Stimulated activated CD8-positive, alpha-beta memory T cell treated with anti-CD3 and anti-CD28 coated beads, Interleukin-7, amount 100 ng/mL, for 1 hour (primary cell): ENCODE measurements around the gene ZFPM1.
A peak's percentile ranks its signal among the peaks of the same experiment; 100 is the strongest.

Experiments used
- DNase-seq, 2 donors: peaks; one replicate each; pipeline ENCODE4 v3.0.0-alpha.2; 2020; ENCODE audit warnings: low read depth in 2 of 2

The ZFPM1 gene

DNA sequence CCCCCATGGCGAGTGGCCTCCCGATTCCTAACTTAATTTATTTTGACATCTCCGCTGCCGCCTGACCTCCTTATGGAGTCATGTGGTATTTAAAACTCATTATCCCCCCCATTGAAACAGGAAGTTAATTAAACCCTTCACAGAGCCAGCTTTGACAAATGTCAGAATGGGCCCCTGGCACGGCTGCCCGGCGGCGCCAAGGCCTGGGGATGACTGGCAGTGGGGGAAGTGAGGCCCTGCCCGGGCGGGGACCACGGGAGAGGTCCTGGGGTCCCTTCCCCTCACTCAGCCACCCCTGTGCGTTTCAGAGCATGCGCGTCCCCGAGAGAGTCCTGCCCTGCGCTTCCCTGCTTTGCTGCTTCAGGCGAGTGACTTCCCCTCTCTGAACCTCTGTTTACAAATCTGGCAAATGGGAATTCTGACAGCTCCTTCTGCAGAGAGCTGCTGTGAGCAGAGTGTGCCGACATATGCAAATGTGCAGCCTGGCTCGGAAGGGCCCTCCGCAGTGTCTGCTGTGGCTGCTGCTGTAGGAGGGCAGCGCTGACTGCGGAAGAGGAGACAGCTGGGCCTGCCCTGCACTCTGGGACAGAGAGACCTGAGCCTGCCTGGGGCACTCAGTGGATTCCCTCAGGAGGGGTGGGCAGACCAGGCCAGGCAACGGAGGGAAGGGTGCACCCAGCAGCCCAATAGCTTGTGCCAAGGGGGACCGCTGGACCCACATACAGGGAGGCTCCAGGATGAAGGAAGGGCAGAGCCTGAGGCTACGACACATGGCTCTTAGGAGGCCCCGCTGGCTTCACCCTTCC is 4.4 kb upstream of the ZFPM1 start:
- DNase-seq = no peak

DNA sequence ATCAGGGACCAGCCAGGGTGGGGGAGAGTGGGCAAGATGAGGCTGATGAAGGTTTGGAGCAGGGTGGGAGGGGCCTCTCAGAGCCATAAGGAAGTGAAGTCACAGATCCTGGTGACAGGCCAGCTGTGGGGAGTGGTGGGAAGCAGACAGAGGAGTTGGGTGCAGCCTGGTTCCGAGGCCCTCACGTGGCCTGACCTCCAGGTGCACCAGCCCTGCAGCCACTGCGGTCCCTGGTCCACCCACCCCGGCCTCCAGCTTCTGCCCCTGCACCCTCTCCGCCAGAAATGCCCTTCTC is 3.9 kb upstream of the ZFPM1 start:
- DNase-seq = no peak

DNA sequence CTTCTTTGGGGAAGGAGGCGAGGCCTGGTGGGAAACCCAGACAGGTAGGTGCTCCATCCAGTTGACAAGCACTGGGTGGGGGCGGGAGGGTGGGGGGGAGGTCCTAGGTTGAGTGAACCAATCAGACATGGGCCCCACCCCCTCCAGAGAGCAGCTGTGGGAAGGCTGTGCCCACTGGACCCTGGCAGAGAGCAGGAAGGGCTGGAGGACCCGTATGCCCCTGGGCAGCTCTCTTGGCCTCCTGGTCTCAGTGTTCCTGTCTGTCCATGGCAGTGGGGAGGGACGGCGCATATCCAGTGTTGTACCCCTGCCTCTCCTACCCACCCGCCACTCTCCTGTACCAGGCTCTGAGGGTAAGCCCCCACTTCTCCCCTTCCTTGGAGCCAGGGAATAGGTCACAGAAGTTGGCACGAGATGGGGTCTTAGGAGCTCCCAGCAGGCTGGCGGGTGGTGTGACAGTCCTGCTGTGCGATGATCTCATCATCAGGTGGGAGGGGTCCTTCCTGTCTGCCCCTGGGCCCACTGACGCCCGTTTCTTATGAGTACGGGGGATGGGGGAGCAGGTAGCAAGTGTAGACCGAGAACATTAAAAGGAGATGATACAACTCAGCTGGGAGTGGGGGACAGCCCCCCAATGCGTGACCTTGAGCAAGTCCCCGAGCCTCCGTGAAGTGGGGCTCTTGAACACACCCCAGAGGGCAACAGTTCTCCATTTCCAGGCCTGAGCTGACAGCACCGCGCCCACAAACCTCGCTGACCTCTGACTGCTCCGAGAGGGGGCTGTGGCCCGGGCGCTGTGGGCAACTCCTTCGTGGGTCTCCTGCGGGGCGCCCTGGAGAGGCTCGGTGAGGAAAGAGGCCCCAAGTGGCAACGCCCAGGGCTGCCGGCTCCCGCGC is 1.2 kb upstream of the ZFPM1 start:
- DNase-seq = no peak

DNA sequence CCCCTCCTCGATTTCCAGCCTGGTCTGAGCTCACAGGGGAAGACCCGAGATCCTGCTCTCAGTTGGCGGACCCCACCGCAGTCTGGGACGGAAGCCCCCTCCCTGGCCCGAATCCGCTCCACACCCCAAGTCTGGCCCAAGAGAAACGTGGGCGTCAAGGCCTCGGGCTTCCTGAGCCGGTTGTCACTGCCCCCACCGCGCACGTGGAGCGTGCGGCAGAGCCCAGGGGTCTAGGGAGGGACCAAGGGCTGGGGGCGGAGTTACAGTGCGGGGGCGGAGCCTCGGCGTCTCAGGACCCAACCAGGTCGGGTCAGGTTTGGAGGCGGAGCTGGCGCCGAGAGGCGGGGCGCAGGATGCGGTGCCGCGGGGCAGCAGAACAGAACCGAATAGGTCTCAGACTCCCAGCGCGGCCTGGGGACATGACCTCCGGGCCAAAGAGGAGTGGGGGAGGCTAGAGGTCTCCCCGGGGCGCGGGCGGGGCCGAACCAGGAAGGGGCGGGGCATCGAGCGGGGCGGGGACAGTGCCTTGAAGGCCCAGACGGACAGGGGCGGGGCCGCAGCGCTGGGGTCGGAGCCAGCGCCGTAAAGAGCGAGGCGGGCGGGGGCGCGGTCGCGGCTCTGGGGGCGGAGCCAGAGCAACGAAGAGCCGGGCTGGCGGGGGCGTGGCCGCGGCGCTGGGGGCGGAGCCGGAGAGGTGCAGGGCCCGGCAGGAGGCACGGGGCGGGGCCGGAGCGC is 431 bp upstream of the ZFPM1 start:
- DNase-seq = peak; percentile 98 to 99

GRCh38 chr16:88453611-88454522 is 787 bp downstream of the ZFPM1 start:
- DNase-seq = no peak

DNA sequence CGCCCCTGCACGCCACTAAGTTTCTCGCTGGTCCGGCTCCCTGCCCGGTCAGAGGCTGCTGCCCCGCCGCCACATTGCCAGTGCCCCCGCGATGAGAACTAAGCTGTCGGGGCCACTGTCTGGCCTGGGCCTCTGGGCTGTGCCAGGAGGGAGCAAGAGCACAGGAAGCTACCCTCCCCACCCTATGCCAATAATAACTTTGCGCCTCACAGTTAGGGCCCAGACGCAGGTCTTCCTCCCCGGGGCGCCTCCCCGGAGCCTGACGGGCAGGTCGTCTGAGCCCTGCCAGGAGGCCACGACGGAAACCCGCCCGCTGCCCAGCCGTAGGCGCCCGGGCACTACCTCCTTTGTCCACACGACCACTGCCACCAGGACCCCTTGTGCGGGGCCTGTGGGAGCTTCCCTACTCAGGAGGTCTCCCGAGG is 1.5 kb downstream of the ZFPM1 start:
- peak in 1 of 2 donors; percentile 24 for DNase-seq

GRCh38 chr16:88455610-88456355 is 2.7 kb downstream of the ZFPM1 start:
- peak; percentile 53 to 61 for DNase-seq

- DNase-seq = peak in 1 of 2 donors; percentile 33
Observed at GRCh38 chr16:88456356-88457292, 3.5 kb downstream of the ZFPM1 start.

DNA sequence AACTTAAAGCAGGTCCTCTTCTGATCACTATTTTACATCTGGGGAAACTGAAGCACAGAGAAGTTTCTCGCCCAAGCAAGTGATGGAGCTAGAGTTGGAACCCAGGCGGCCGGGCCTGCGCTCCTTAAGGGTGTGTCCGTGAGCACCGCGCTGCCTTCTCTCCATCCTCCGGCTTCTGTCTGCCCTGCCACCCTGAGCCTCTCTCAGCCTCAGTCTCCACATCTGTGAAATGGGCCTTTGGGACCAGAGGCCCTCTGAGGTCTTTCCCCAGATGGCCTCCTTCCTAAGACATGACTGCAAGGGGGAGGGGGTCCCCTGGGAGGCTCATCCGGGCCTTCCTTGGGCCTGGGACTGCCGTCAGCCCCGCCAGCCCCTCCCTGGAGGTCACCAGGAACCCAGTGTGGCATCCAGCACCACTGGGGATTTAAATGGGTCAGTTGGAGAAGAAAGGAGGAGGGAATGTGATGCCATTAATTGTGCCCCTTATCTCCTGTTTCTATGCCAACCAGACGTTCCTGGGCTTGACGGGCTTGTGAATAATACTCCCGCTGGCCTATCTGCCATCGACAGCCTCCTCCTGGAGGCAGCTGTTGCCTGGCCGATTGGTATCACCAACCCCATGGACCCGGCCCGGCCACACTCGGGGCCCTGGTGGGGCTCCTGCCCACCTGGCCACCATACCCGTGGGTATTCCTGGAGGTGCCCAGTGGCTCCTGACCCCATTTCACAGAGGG is 5.1 kb downstream of the ZFPM1 start:
- DNase-seq = no peak

DNA sequence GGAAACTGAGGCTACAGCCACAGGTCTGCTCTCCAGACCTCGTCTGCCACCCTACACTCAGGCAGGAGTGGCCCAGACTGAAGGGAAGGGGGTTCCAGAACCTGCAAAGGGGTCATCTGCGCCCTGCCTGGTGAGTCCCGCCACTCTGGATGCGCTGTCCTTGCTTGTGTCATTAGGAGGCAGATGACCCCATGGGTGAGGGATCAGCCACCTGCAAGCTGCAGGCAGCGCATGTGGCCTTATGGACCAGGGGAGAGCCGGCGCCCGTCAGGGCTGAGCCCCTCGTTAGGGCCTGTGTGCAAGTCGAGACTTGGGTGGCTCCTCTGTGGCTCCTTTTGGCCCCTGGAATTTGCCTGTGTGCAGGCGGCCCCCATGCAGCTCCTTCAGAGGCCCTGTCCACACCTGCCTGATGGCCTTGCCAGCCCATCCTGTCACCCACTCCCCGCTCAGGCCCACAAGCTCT is 5.7 kb downstream of the ZFPM1 start:
- no peak for DNase-seq

GRCh38 chr16:88459366-88460073 is 6.4 kb downstream of the ZFPM1 start:
- no peak for DNase-seq

- DNase-seq = no peak
Observed at GRCh38 chr16:88460496-88461330, 7.6 kb downstream of the ZFPM1 start.

DNA sequence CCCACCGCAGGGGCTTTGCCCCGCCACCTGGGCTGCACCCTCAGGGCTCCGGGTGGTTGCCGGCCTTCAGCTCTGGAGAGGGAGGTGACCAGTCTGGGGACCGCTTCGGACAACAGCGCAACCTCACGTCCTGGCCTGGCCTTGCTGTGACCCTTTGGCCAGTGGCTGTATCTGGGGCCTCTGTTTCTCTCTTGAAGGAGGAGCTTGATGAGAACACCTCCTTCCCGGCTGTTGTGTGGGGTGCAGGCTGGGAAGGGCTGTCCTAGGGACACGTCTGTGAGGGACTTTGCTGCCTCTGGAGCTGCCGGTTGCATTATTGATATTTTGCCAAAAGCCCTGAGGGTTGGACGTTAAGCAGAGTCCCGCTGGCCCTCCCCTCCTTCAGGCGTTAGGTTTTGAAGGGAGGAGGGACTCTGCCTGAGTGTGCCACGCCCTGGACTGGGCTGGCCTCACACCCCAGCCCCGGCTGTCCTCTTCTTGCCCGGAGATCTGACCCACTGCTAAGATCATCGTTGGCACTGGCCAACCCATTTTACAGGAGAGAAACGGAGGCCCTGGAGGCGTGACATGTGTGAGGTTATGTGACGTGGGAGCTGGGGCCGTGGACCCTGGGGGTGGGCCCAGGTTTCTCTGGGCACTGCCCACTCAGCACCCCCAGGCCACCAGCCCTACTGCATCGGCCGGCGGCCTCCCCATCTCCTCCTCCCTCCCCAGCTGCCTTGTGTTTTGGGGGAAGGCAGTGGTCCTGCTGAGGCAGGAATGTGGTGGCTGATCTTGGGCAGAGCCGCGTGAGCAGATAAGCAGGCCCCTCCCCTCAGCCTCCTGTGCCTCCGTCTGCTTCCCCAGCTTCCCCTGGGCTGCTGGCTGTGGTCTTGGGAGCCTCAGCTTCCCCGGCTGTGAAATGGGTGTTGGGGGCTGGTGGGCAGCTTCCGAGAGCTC is 8.5 kb downstream of the ZFPM1 start:
- DNase-seq = no peak

DNA sequence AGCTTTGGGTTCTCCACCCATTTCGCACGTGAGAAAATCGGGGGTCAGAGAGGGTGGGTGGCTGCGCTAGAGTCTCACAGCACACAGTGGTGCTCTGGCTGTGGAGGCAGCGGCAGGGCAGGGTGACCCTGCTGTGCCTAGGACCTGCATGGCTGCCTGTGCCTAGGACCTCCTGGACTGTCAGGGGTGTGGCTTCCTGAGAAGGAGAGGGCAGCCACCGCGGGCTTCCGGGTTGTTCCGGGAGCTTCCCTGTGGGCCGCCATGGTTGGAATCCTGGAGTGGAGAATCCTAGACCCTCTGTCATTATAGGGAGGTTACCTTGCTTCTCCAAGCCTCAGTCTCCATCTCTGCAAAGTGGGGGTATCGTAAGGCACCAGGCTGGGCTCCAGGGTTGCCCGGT is 9.3 kb downstream of the ZFPM1 start:
- no peak for DNase-seq

GRCh38 chr16:88463411-88463810 is 10.3 kb downstream of the ZFPM1 start:
- DNase-seq = no peak
